ENCODE measurements around the gene PRLR. TPM values are rescaled to one million over a fixed set of nuclear protein-coding genes. Genes with fewer than 3 reads are reported as not detected.

Gene PRLR
- total RNA-seq, 1 experiment from 2014 or later = 2.5 TPM

DNA sequence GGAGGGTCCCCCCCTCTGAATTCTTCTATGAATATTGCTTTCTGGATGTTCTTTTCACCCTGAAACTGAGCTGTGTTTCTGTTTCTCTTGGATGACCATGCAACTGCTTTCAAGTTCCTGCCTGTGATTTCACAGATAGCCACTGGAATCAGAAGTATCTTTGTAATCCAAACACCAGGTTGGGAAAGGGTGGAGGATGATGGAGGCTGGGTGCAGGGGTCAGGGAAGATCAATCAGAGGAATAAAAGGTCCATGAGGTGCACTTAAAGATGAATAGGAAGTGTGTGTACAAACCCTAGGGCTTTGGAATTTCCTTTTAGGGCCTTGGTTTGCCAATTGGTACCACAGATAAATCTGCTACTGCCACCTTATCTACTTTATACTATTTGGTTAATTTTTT lies 114.4 kb downstream of the PRLR start:
- Histone ChIP-seq H4K5ac (ENCODE audit: insufficient read length, low read depth, low read length) (no peak overlapping the region), H3K23me2 (ENCODE audit: insufficient read length, low read depth, low read length, poor library complexity, severe bottlenecking) (no peaks in the 10 kb centered on the region), H4K8ac (replicated peaks; ENCODE audit: insufficient read length, low read depth, low read length) (no peak overlapping the region), H3K4me2 (ENCODE audit: insufficient read depth, insufficient read length, low read length) (no peak overlapping the region), H2AFZ (ENCODE audit: low read length) (no peak overlapping the region), H3K9me3 (ENCODE audit: control insufficient read depth, low read depth, low read length) (no peaks in the 10 kb centered on the region), H3K27ac (ENCODE audit: insufficient read length, low read depth, low read length) (no peak overlapping the region), H3K23ac (ENCODE audit: insufficient read length, low read depth, low read length) (no peak overlapping the region), H4K91ac (ENCODE audit: insufficient read length, low read depth, low read length) (no peak overlapping the region), H2BK15ac (ENCODE audit: low read depth, low read length) (no peak overlapping the region), H3K4ac (ENCODE audit: low read depth, low read length) (no peak overlapping the region), H3K79me1 (ENCODE audit: insufficient read depth, low read depth, low read length, poor library complexity, severe bottlenecking) (no peaks in the 10 kb centered on the region), H3K18ac (ENCODE audit: insufficient read length, low read depth, low read length) (no peak overlapping the region), H3K4me1 (ENCODE audit: insufficient read depth, low read length) (peaks cover 3% of the 10 kb centered on the region; the same call in 1 of the 2 replicates), H4K20me1 (ENCODE audit: control insufficient read depth, insufficient read depth, insufficient read length) (no peaks in the 10 kb centered on the region), H2BK20ac (ENCODE audit: low read depth, low read length, poor library complexity, severe bottlenecking) (no peak overlapping the region), H3K9ac (ENCODE audit: extremely low read depth, insufficient read length, low read length) (no peak overlapping the region), H2AK5ac (ENCODE audit: insufficient read length, low read length) (no peak overlapping the region), H3K14ac (ENCODE audit: insufficient read depth, low read length) (no peak overlapping the region), H2BK120ac (ENCODE audit: low read depth, low read length, poor library complexity, severe bottlenecking) (no peak overlapping the region), H3K27me3 (ENCODE audit: insufficient read depth, low read length) (no peaks in the 10 kb centered on the region), H2BK12ac (ENCODE audit: insufficient read length, low read depth, low read length) (no peak overlapping the region), H3K79me2 (ENCODE audit: insufficient read depth, low read length) (no peaks in the 10 kb centered on the region), H2BK5ac (ENCODE audit: insufficient read length, low read length) (no peak overlapping the region), H3K56ac (ENCODE audit: insufficient read length, low read depth, low read length) (no peak overlapping the region), H3T11ph (ENCODE audit: low read length) (no peak overlapping the region)
- Mint-ChIP-seq H3K4me3 (no peak overlapping the region), H3K27me3 (ENCODE audit: low read depth) (peaks cover 3% of the 10 kb centered on the region; the same call in 1 of the 2 replicates), H3K27ac (no peak overlapping the region), H3K9me3 (no peaks in the 10 kb centered on the region; a peak in 2 of 5 replicates), H3K36me3 (ENCODE audit: insufficient read depth in 1 of 3, low read depth in 3 of 3) (peaks cover 0 to 3% (median 0%) of the 10 kb centered on the region in 3 experiments; a peak in 2 of 7 replicates), H3K4me1 (peaks cover 9 to 10% of the 10 kb centered on the region in 2 experiments)
- DNase-seq = no peak
- TF ChIP-seq, protein P1, sequence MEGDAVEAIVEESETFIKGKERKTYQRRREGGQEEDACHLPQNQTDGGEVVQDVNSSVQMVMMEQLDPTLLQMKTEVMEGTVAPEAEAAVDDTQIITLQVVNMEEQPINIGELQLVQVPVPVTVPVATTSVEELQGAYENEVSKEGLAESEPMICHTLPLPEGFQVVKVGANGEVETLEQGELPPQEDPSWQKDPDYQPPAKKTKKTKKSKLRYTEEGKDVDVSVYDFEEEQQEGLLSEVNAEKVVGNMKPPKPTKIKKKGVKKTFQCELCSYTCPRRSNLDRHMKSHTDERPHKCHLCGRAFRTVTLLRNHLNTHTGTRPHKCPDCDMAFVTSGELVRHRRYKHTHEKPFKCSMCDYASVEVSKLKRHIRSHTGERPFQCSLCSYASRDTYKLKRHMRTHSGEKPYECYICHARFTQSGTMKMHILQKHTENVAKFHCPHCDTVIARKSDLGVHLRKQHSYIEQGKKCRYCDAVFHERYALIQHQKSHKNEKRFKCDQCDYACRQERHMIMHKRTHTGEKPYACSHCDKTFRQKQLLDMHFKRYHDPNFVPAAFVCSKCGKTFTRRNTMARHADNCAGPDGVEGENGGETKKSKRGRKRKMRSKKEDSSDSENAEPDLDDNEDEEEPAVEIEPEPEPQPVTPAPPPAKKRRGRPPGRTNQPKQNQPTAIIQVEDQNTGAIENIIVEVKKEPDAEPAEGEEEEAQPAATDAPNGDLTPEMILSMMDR (conservative IDR thresholded peaks at IDR 0.05) = no peak
